Measurements from ENCODE around the gene TTC31.

DNA sequence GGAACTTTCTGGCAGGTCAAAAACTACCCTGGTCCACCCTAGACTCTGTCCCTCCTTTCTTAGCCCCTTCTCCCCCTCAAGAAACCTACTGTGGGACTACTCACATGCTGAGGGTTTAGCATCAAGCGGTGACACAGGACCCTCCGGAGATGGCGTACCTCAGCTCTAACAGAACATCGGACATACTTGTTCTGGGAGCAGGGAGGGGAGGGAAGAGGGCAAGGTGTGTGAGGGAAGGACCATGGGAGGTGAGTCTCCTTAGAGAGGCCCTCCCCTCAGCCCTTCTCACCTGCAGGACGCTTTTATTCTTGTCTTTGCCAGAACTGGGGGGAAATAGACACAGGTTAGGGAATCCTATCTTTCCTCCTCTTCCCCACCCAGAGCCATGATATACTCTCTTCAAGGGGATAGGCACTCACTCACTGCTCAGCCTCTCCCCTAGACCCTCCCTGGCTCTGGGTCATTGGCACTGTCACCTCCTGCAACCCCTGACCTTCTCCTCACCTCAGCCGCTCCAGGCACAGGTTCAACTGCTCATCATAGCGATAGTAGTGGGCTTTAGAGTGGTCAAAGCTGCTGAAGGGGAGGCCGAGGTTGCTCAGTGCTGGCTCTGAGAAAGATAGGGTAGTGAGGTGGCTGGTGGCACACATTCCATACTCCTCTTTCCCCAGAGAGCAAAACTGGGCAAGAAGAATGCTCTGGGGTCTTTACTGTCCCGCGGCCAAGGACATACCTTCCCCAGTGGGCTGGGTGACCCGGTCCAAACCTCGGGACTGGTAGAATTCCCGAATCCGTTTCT lies 22.8 kb downstream of the TTC31 start:
- TF ChIP-seq, protein P1, sequence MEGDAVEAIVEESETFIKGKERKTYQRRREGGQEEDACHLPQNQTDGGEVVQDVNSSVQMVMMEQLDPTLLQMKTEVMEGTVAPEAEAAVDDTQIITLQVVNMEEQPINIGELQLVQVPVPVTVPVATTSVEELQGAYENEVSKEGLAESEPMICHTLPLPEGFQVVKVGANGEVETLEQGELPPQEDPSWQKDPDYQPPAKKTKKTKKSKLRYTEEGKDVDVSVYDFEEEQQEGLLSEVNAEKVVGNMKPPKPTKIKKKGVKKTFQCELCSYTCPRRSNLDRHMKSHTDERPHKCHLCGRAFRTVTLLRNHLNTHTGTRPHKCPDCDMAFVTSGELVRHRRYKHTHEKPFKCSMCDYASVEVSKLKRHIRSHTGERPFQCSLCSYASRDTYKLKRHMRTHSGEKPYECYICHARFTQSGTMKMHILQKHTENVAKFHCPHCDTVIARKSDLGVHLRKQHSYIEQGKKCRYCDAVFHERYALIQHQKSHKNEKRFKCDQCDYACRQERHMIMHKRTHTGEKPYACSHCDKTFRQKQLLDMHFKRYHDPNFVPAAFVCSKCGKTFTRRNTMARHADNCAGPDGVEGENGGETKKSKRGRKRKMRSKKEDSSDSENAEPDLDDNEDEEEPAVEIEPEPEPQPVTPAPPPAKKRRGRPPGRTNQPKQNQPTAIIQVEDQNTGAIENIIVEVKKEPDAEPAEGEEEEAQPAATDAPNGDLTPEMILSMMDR (IDR thresholded peaks at IDR 0.05) = no peak
- no peak for TF ChIP-seq POLR2A (IDR thresholded peaks at IDR 0.05)
